CD14-positive monocyte (primary cell): Measurements from ENCODE around the gene LHPP. TPM values are rescaled to one million over a fixed set of nuclear protein-coding genes. Genes with fewer than 3 reads are reported as not detected.
A peak's percentile ranks its signal among the peaks of the same experiment; 100 is the strongest.

Experiments used
- DNase-seq, 3 donors: peaks; one replicate each; pipeline ENCODE4 v3.0.0-alpha.2; 2011 to 2022
- H2AFZ ChIP-seq: 2 replicates; pipeline ENCODE4 v1.6.0; 2012; ENCODE audit warnings: mild to moderate bottlenecking, low read depth, low read length, inconsistent platforms; ENCODE audit not compliant: insufficient read depth, poor library complexity, severe bottlenecking
- H3K27ac ChIP-seq, 2 donors: 1 replicate in 1 of 2; 2 replicates in 1 of 2; pipeline ENCODE4 v1.5.1; 2012 to 2013; ENCODE audit warnings: low read length in 2 of 2, control low read depth in 1 of 2, inconsistent platforms in 1 of 2, low read depth in 1 of 2, mild to moderate bottlenecking in 1 of 2
- H3K27me3 ChIP-seq, 2 donors: one replicate each; pipeline versions ENCODE4 v1.6.0 to v1.6.1; 2011 to 2013; ENCODE audit warnings: low read length in 2 of 2; ENCODE audit not compliant: control insufficient read depth in 2 of 2, insufficient read depth in 2 of 2
- H3K36me3 ChIP-seq, 2 donors: replicated peaks in 1 of 2; 1 replicate in 1 of 2; 2 replicates in 1 of 2; pipeline versions ENCODE4 v1.5.1 to v1.6.1; 2012 to 2013; ENCODE audit warnings: low read length in 2 of 2, control low read depth in 1 of 2, inconsistent platforms in 1 of 2, mild to moderate bottlenecking in 1 of 2; ENCODE audit not compliant: insufficient read depth in 2 of 2, control insufficient read depth in 1 of 2
- H3K4me1 ChIP-seq, 2 donors: 1 replicate in 1 of 2; 2 replicates in 1 of 2; pipeline versions ENCODE4 v1.5.1 to v1.6.1; 2012 to 2013; ENCODE audit warnings: low read length in 2 of 2, control low read depth in 1 of 2, inconsistent platforms in 1 of 2, mild to moderate bottlenecking in 1 of 2, moderate library complexity in 1 of 2; ENCODE audit not compliant: insufficient read depth in 2 of 2, control insufficient read depth in 1 of 2
- H3K4me2 ChIP-seq: replicated peaks from 2 replicates; pipeline ENCODE3; 2012; ENCODE audit warnings: low read length, moderate library complexity, mild to moderate bottlenecking; ENCODE audit not compliant: poor library complexity, severe bottlenecking; ENCODE audit errors: extremely low read depth
- H3K4me3 ChIP-seq, 3 experiments: fragments of 200-600 bp in 1 of 3; sonication (generic) in 1 of 3; replicated peaks in 1 of 3; 1 replicate in 2 of 3; 2 replicates in 1 of 3; pipeline ENCODE4 v1.5.1; 2011 to 2013; ENCODE audit warnings: low read length in 3 of 3, mild to moderate bottlenecking in 3 of 3, control low read depth in 2 of 3, low read depth in 2 of 3, inconsistent platforms in 1 of 3, moderate library complexity in 1 of 3
- H3K79me2 ChIP-seq: 2 replicates; pipeline ENCODE4 v1.6.0; 2012; ENCODE audit warnings: mild to moderate bottlenecking, control low read depth, inconsistent platforms, low read length, moderate library complexity; ENCODE audit not compliant: insufficient read depth
- H3K9ac ChIP-seq: 2 replicates; pipeline ENCODE4 v1.6.0; 2017; ENCODE audit warnings: low read length, mild to moderate bottlenecking; ENCODE audit not compliant: insufficient read depth, poor library complexity, severe bottlenecking
- H3K9me3 ChIP-seq, 2 donors: replicated peaks in 1 of 2; 1 replicate in 1 of 2; 2 replicates in 1 of 2; pipeline versions ENCODE4 v1.5.1 to v1.6.1; 2012 to 2013; ENCODE audit warnings: low read length in 2 of 2, control low read depth in 1 of 2; ENCODE audit not compliant: control insufficient read depth in 1 of 2, insufficient read depth in 1 of 2
- H4K20me1 ChIP-seq: 2 replicates; pipeline ENCODE4 v1.6.0; 2012; ENCODE audit warnings: mild to moderate bottlenecking, low read length, control low read depth, moderate library complexity; ENCODE audit not compliant: insufficient read depth
- H3K27ac Mint-ChIP-seq, 7 donors: one replicate each; pipeline ENCODE4 v1.8.0; 2020; ENCODE audit warnings: mild to moderate bottlenecking in 7 of 7, mixed read lengths in 7 of 7, moderate library complexity in 6 of 7, inconsistent platforms in 2 of 7
- H3K27me3 Mint-ChIP-seq, 3 donors: one replicate each; pipeline ENCODE4 v1.8.0; 2021 to 2022; ENCODE audit warnings: low read depth in 3 of 3, mild to moderate bottlenecking in 3 of 3, mixed read lengths in 3 of 3, moderate library complexity in 3 of 3, inconsistent platforms in 1 of 3
- H3K36me3 Mint-ChIP-seq, 2 donors: one replicate each; pipeline ENCODE4 v1.8.0; 2020; ENCODE audit warnings: mixed read lengths in 2 of 2, inconsistent platforms in 1 of 2, mild to moderate bottlenecking in 1 of 2
- H3K4me1 Mint-ChIP-seq: one replicate; pipeline ENCODE4 v1.8.0; 2020; ENCODE audit warnings: mild to moderate bottlenecking, mixed read lengths
- H3K4me3 Mint-ChIP-seq, 2 donors: one replicate each; pipeline ENCODE4 v1.8.0; 2020; ENCODE audit warnings: mild to moderate bottlenecking in 2 of 2, mixed read lengths in 2 of 2, moderate library complexity in 1 of 2
- H3K9me3 Mint-ChIP-seq, 7 donors: one replicate each; pipeline ENCODE4 v1.8.0; 2020 to 2022; ENCODE audit warnings: mixed read lengths in 7 of 7, mild to moderate bottlenecking in 6 of 7, moderate library complexity in 6 of 7, inconsistent platforms in 2 of 7
- WGBS: methylation state at CpG from one replicate; pipeline ENCODE4 v1.1.5; 2013; ENCODE audit warnings: missing lambda C conversion rate; ENCODE audit not compliant: insufficient coverage; 5-methylcytosine and 5-hydroxymethylcytosine counted together
- intact Hi-C, 2 donors: fragments of 100-400 bp; cut with micrococcal nuclease; formaldehyde crosslinking; loops; one replicate each; pipeline versions ENCODE4 v1.15.0 to v1.15.1; 2023
- polyA plus RNA-seq, 3 donors: library from polyadenylated mRNA; depleted of rRNA in 1 of 3; unstranded in 2 of 3; stranded (reverse) in 1 of 3; fragments of 300-500 nt in 2 of 3; fragments of >200 nt in 1 of 3; fragmentation: Illumina TruSeq in 2 of 3; gene quantifications; 1 replicate in 2 of 3; 2 replicates in 1 of 3; pipeline ENCODE4 v1.2.3, GENCODE V29; 2012 to 2021
- TF ChIP-seq, protein P1 (sequence below): fragments of 200-600 bp; IDR thresholded peaks from one replicate; pipeline ENCODE4 v1.8.0; 2022; ENCODE audit warnings: antibody characterized with exemption, mild to moderate bottlenecking

Gene LHPP
- polyA plus RNA-seq, 3 donors = 15.2 to 20.6 (median 19.5) TPM

DNA sequence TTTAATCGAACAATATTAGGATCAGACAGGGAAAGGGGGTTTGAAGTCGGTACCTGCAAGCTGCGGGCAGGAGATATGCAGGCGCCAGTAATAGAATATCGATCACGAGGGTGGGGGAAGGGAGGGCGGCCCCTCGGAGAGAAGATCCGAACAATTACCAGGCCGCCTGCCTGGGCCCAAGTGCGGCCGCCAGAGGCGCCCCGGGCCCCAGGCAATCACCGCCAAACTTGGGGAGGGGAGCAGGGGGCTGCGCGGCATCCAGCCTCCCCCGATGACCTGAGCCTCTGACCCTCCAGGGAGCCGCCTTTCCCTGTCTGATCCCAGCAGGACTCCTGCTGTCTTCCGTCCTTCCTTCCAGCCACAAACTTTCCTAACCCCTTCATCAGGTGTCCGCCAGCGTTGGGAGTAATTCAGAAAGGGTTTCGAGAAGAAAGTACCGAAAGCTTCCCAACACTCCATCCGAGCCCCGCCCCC lies 12.9 kb upstream of the LHPP start:
- Histone ChIP-seq H3K4me1 (no peaks in the 10 kb centered on the region), H3K4me2 (no peak overlapping the region), H3K36me3 (no peaks in the 10 kb centered on the region), H3K79me2 (no peaks in the 10 kb centered on the region), H3K27me3 (peaks cover 84 to 94% of the 10 kb centered on the region in 2 donors), H3K4me3 (no peak overlapping the region), H3K27ac (no peak overlapping the region), H4K20me1 (no peaks in the 10 kb centered on the region), H2AFZ (no peak overlapping the region), H3K9me3 (peaks cover 0 to 30% of the 10 kb centered on the region in 2 donors), H3K9ac (no peak overlapping the region)
- WGBS = 1% methylated on average over 19 of the region's 26 CpGs
- TF ChIP-seq, protein P1, sequence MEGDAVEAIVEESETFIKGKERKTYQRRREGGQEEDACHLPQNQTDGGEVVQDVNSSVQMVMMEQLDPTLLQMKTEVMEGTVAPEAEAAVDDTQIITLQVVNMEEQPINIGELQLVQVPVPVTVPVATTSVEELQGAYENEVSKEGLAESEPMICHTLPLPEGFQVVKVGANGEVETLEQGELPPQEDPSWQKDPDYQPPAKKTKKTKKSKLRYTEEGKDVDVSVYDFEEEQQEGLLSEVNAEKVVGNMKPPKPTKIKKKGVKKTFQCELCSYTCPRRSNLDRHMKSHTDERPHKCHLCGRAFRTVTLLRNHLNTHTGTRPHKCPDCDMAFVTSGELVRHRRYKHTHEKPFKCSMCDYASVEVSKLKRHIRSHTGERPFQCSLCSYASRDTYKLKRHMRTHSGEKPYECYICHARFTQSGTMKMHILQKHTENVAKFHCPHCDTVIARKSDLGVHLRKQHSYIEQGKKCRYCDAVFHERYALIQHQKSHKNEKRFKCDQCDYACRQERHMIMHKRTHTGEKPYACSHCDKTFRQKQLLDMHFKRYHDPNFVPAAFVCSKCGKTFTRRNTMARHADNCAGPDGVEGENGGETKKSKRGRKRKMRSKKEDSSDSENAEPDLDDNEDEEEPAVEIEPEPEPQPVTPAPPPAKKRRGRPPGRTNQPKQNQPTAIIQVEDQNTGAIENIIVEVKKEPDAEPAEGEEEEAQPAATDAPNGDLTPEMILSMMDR = no peak
- Mint-ChIP-seq H3K9me3 (peaks cover 0 to 21% (median 2%) of the 10 kb centered on the region in 7 donors), H3K4me3 (peak overlapping the region in 1 of 2 donors; percentile 81), H3K4me1 (peaks cover 17% of the 10 kb centered on the region), H3K27ac (no peak overlapping the region), H3K36me3 (peaks cover 0 to 10% of the 10 kb centered on the region in 2 donors), H3K27me3 (peaks cover 87 to 95% (median 92%) of the 10 kb centered on the region in 3 donors)
- intact Hi-C loops = no loop called here
- no peak for DNase-seq

DNA sequence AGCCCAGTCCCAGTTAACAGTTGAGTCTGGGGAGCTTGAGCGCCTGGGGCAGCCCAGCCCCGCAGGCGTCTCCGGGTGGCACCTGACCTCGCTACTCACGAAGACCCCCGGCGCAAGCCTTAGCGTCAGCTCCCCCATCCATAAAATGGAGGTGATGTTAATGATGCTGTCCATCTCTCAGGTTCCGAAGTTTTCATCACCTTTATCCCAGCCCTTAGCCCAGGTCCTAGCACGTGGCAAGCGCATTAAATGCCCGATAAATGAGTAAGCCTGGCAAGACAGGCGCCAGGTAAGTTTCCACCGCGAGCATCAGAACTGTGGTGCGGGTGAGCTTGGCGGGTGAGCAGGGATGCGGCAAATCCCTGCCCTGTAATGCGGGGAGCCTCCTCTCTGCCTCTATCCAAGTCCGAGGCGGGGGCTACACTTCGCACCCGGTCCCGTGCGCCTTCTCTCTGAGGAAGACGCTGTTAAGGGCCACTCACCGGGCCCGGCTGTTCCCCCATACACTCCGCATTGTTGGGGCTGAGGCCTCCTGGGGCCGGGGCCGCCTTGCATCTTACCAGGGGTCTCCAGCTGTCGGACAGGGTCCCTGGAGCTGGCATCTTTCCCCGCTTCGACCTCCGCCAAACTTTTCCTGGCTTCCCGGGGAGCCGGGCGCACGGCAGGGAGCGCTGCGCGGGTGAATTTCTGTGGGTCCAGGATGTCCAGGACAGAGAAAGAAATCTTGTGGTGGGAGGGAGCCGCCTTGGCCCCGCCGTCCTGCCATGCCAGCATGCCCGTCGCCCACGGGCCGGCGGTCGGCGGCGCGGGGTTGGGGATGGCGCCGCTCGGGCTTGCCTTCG lies 12.2 kb upstream of the LHPP start:
- TF ChIP-seq, protein P1 = no peak
- H3K4me2 ChIP-seq = no peak overlapping the region
- H3K36me3 ChIP-seq = no peaks in the 10 kb centered on the region
- H3K4me3 Mint-ChIP-seq = peak overlapping the region in 1 of 2 donors; percentile 76
- no peak for DNase-seq
- peaks cover 87 to 94% of the 10 kb centered on the region in 2 donors for H3K27me3 ChIP-seq
- H3K9ac ChIP-seq = no peak overlapping the region
- 3% methylated on average over 36 of the region's 59 CpGs for WGBS
- H3K9me3 Mint-ChIP-seq = peaks cover 0 to 21% (median 2%) of the 10 kb centered on the region in 7 donors
- H4K20me1 ChIP-seq = no peaks in the 10 kb centered on the region
- no peak overlapping the region for H2AFZ ChIP-seq
- intact Hi-C loops = no loop called here
- H3K4me1 ChIP-seq = no peaks in the 10 kb centered on the region
- peaks cover 0 to 30% of the 10 kb centered on the region in 2 donors for H3K9me3 ChIP-seq
- H3K4me1 Mint-ChIP-seq = peaks cover 17% of the 10 kb centered on the region
- H3K79me2 ChIP-seq = no peaks in the 10 kb centered on the region
- H3K27ac ChIP-seq = no peak overlapping the region
- H3K27ac Mint-ChIP-seq = no peak overlapping the region
- peaks cover 0 to 10% of the 10 kb centered on the region in 2 donors for H3K36me3 Mint-ChIP-seq
- no peak overlapping the region for H3K4me3 ChIP-seq
- H3K27me3 Mint-ChIP-seq = peaks cover 88 to 96% (median 91%) of the 10 kb centered on the region in 3 donors
